Small intestine (tissue), 7 donors: Measurements from ENCODE around the gene KCNQ4. TPM values are rescaled to one million over a fixed set of nuclear protein-coding genes. Genes with fewer than 3 reads are reported as not detected.

Experiments
- DNase-seq, 2 donors: peaks; one replicate each; pipeline versions ENCODE4 v3.0.0 to v3.0.0-alpha.2; 2013
- FAIRE-seq: peaks from 2 replicates; lab custom pipeline; 2012; peaks lifted over from hg19 to GRCh38; lab: Jason Lieb, UNC
- H3K27ac ChIP-seq, 3 donors: one replicate each; pipeline ENCODE4 v1.5.1; 2013; ENCODE audit warnings: low read length in 2 of 3, mild to moderate bottlenecking in 2 of 3, control low read depth in 1 of 3, inconsistent platforms in 1 of 3, low read depth in 1 of 3, moderate library complexity in 1 of 3
- H3K27me3 ChIP-seq, 3 donors: one replicate each; pipeline ENCODE4 v1.6.1; 2013; ENCODE audit warnings: low read length in 3 of 3, inconsistent platforms in 1 of 3; ENCODE audit not compliant: control insufficient read depth in 3 of 3, insufficient read depth in 3 of 3
- H3K36me3 ChIP-seq, 3 donors: one replicate each; pipeline ENCODE4 v1.6.1; 2013; ENCODE audit warnings: low read length in 3 of 3, inconsistent platforms in 1 of 3, low read depth in 1 of 3, mild to moderate bottlenecking in 1 of 3, moderate library complexity in 1 of 3; ENCODE audit not compliant: control insufficient read depth in 3 of 3, insufficient read depth in 2 of 3
- H3K4me1 ChIP-seq, 3 donors: one replicate each; pipeline ENCODE4 v1.6.1; 2013; ENCODE audit warnings: low read length in 2 of 3, inconsistent platforms in 1 of 3, low read depth in 1 of 3, mild to moderate bottlenecking in 1 of 3, moderate library complexity in 1 of 3; ENCODE audit not compliant: control insufficient read depth in 3 of 3, insufficient read depth in 2 of 3
- H3K4me3 ChIP-seq, 3 donors: one replicate each; pipeline ENCODE4 v1.5.1; 2013; ENCODE audit warnings: low read length in 3 of 3, control low read depth in 1 of 3, inconsistent platforms in 1 of 3, low read depth in 1 of 3, mild to moderate bottlenecking in 1 of 3, moderate library complexity in 1 of 3
- H3K9me3 ChIP-seq, 2 donors: one replicate each; pipeline ENCODE4 v1.6.1; 2013; ENCODE audit warnings: low read depth in 1 of 2, low read length in 1 of 2; ENCODE audit not compliant: control insufficient read depth in 2 of 2, insufficient read depth in 1 of 2
- WGBS, 3 donors: extraction: QIAGEN DNeasy Blood & Tissue Kit; methylation state at CpG; one replicate each; pipeline ENCODE4 v1.1.7; 2013; 5-methylcytosine and 5-hydroxymethylcytosine counted together
- polyA plus RNA-seq, 4 donors: library from polyadenylated mRNA; stranded (reverse) in 3 of 4; unstranded in 1 of 4; fragments of 200-250 nt in 3 of 4; fragments of 120-200 nt in 1 of 4; gene quantifications; one replicate each; pipeline versions ENCODE4 v1.2.1 to v1.2.3, GENCODE V29; 2013
- donor health status: healthy with polysubstance abuse.
- donor health status: control.
- donor health status: control.
- donor health status: Bipolar disorder and iron deficiency.
- donor health status: healthy.

KCNQ4 gene
- polyA plus RNA-seq, 4 donors, result 0.45 to 1.9 (median 0.92) TPM

GRCh38 chr1:40822890-40823289, 39.3 kb downstream of the KCNQ4 start:
- FAIRE-seq (no peak), DNase-seq (no peak)
- Histone ChIP-seq H3K9me3 (no peaks in the 10 kb centered on the region), H3K27me3 (peaks cover 0 to 18% (median 0%) of the 10 kb centered on the region in 3 donors), H3K27ac (no peak overlapping the region), H3K36me3 (no peaks in the 10 kb centered on the region), H3K4me3 (no peak overlapping the region), H3K4me1 (no peaks in the 10 kb centered on the region)
- WGBS, 3 donors, result 93 to 95% (median 94%) methylated on average over 12 of the region's 12 CpGs

GRCh38 chr1:40823345-40823744, 39.8 kb downstream of the KCNQ4 start:
- DNase-seq (no peak), FAIRE-seq (no peak)
- Histone ChIP-seq H3K9me3 (no peaks in the 10 kb centered on the region), H3K4me3 (no peak overlapping the region), H3K27me3 (peaks cover 0 to 14% (median 0%) of the 10 kb centered on the region in 3 donors), H3K4me1 (no peaks in the 10 kb centered on the region), H3K36me3 (no peaks in the 10 kb centered on the region), H3K27ac (no peak overlapping the region)
- WGBS, 3 donors, result 83 to 90% (median 87%) methylated on average over 4 of the region's 4 CpGs

GRCh38 chr1:40823983-40824382, 40.4 kb downstream of the KCNQ4 start:
- FAIRE-seq (no peak), DNase-seq (no peak)
- no peak overlapping the region for H3K4me3 ChIP-seq
- 66 to 93% (median 91%) methylated on average over 4 to 17 of the region's 17 CpGs for WGBS, 3 donors
- no peaks in the 10 kb centered on the region for H3K4me1 ChIP-seq
- no peaks in the 10 kb centered on the region for H3K36me3 ChIP-seq
- H3K27me3 ChIP-seq, result peaks cover 0 to 9% (median 0%) of the 10 kb centered on the region in 3 donors
- no peaks in the 10 kb centered on the region for H3K9me3 ChIP-seq
- no peak overlapping the region for H3K27ac ChIP-seq

GRCh38 chr1:40824591-40825434, 41.2 kb downstream of the KCNQ4 start:
- Histone ChIP-seq H3K27me3 (peaks cover 0 to 3% (median 0%) of the 10 kb centered on the region in 3 donors), H3K27ac (no peak overlapping the region), H3K9me3 (no peaks in the 10 kb centered on the region), H3K4me3 (no peak overlapping the region), H3K36me3 (no peaks in the 10 kb centered on the region), H3K4me1 (no peaks in the 10 kb centered on the region)
- WGBS, 3 donors, result 69 to 72% (median 71%) methylated on average over 18 of the region's 18 CpGs
- FAIRE-seq, result no peak
- no peak for DNase-seq

- peaks cover 0 to 3% (median 0%) of the 10 kb centered on the region in 3 donors for H3K27me3 ChIP-seq
- FAIRE-seq (no peak), DNase-seq (no peak)
- H3K27ac ChIP-seq, result no peak overlapping the region
- WGBS, 3 donors, result 51 to 69% (median 61%) methylated on average over 3 of the region's 3 CpGs
- no peaks in the 10 kb centered on the region for H3K4me1 ChIP-seq
- no peaks in the 10 kb centered on the region for H3K36me3 ChIP-seq
- no peak overlapping the region for H3K4me3 ChIP-seq
- H3K9me3 ChIP-seq, result no peaks in the 10 kb centered on the region
Measured at GRCh38 chr1:40825435-40825788, 41.8 kb downstream of the KCNQ4 start.

GRCh38 chr1:40825996-40826395, 42.4 kb downstream of the KCNQ4 start:
- no peak for DNase-seq
- peaks cover 0 to 3% (median 0%) of the 10 kb centered on the region in 3 donors for H3K27me3 ChIP-seq
- H3K4me1 ChIP-seq, result no peaks in the 10 kb centered on the region
- no peak overlapping the region for H3K4me3 ChIP-seq
- WGBS, 3 donors, result 49 to 58% (median 52%) methylated on average over 5 of the region's 5 CpGs
- no peak for FAIRE-seq
- H3K27ac ChIP-seq, result no peak overlapping the region
- H3K36me3 ChIP-seq, result no peaks in the 10 kb centered on the region
- no peaks in the 10 kb centered on the region for H3K9me3 ChIP-seq

- WGBS, 3 donors, result 79 to 86% (median 80%) methylated on average over 13 to 14 of the region's 14 CpGs
- no peak for FAIRE-seq
Measured at GRCh38 chr1:40829631-40830245, 46.2 kb downstream of the KCNQ4 start.

GRCh38 chr1:40830419-40830943, 46.9 kb downstream of the KCNQ4 start:
- Histone ChIP-seq H3K4me3 (no peak overlapping the region), H3K36me3 (no peaks in the 10 kb centered on the region), H3K4me1 (no peaks in the 10 kb centered on the region), H3K27ac (no peak overlapping the region), H3K9me3 (no peaks in the 10 kb centered on the region), H3K27me3 (peaks cover 0 to 3% (median 0%) of the 10 kb centered on the region in 3 donors)
- DNase-seq (no peak), FAIRE-seq (no peak)
- 89 to 94% (median 90%) methylated on average over 13 of the region's 13 CpGs for WGBS, 3 donors

More at GRCh38 chr1:40829631-40830245, 46.2 kb downstream of the KCNQ4 start:
- Histone ChIP-seq H3K4me3 (no peak overlapping the region), H3K27me3 (peaks cover 0 to 3% (median 0%) of the 10 kb centered on the region in 3 donors), H3K27ac (no peak overlapping the region), H3K36me3 (no peaks in the 10 kb centered on the region), H3K9me3 (no peaks in the 10 kb centered on the region), H3K4me1 (no peaks in the 10 kb centered on the region)
- no peak for DNase-seq
